Gastroesophageal sphincter (tissue), 4 donors: ENCODE measurements around the gene CDH4. TPM values are rescaled to one million over a fixed set of nuclear protein-coding genes. Genes with fewer than 3 reads are reported as not detected.

Experiments used
- ATAC-seq: fragments of 150-250 bp; one replicate; pipeline ENCODE4 v1.9.1; 2016; ENCODE audit warnings: mild to moderate bottlenecking, moderate library complexity
- H3K27ac ChIP-seq, 4 donors: fragments of 200-600 bp; sonication (generic) in 3 of 4; 1 replicate in 3 of 4; 2 replicates in 1 of 4; pipeline ENCODE4 v1.5.1; 2016 to 2019
- H3K27me3 ChIP-seq: fragments of 200-600 bp; sonication (generic); one replicate; pipeline ENCODE4 v1.5.1; 2019
- H3K36me3 ChIP-seq, 2 donors: fragments of 200-600 bp; sonication (generic); one replicate each; pipeline ENCODE4 v1.5.1; 2019; ENCODE audit warnings: control low read depth in 1 of 2
- H3K4me1 ChIP-seq, 3 donors: fragments of 200-600 bp; sonication (generic); 1 replicate in 2 of 3; 2 replicates in 1 of 3; pipeline ENCODE4 v1.5.1; 2016 to 2019; ENCODE audit warnings: control low read depth in 2 of 3
- H3K4me3 ChIP-seq, 2 donors: fragments of 200-600 bp; sonication (generic); one replicate each; pipeline ENCODE4 v1.5.1; 2019; ENCODE audit warnings: mild to moderate bottlenecking in 1 of 2, moderate library complexity in 1 of 2
- H3K9me3 ChIP-seq, 3 donors: fragments of 200-600 bp; sonication (generic); one replicate each; pipeline ENCODE4 v1.5.1; 2017 to 2019; ENCODE audit warnings: control low read depth in 2 of 3
- CTCF ChIP-seq, 4 experiments: fragments of 200-600 bp in 2 of 4; fragments of 450-650 bp in 2 of 4; sonication (generic) in 1 of 4; IDR thresholded peaks; one replicate each; pipeline ENCODE4 v1.5.1; 2017 to 2019; ENCODE audit warnings: antibody characterized with exemption in 4 of 4, mild to moderate bottlenecking in 2 of 4, moderate library complexity in 2 of 4
- EP300 ChIP-seq: sonication (generic); formaldehyde crosslinking; IDR thresholded peaks from one replicate; pipeline ENCODE4 v1.6.1; 2017; ENCODE audit warnings: antibody characterized with exemption, mild to moderate bottlenecking
- POLR2A ChIP-seq, 2 donors: fragments of 450-650 bp; IDR thresholded peaks; one replicate each; pipeline ENCODE4 v1.6.1; 2017; ENCODE audit warnings: antibody characterized with exemption in 2 of 2, mild to moderate bottlenecking in 2 of 2, moderate library complexity in 1 of 2
- POLR2AphosphoS5 ChIP-seq: sonication (generic); formaldehyde crosslinking; IDR thresholded peaks from one replicate; pipeline ENCODE4 v1.6.1; 2017; ENCODE audit warnings: antibody characterized with exemption
- WGBS, 2 donors: methylation state at CpG; one replicate each; pipeline ENCODE4 v1.1.5; 2018; ENCODE audit warnings: low coverage in 1 of 2; 5-methylcytosine and 5-hydroxymethylcytosine counted together
- total RNA-seq, 4 donors: library from RNA; depleted of rRNA; stranded (reverse); fragments of >200 nt; gene quantifications; one replicate each; pipeline ENCODE4 v1.1.0, GENCODE V29; 2016

The CDH4 gene
- total RNA-seq, 4 donors from 2014 or later, result under 0.01 to 1.5 (median 0.42) TPM; not detected in 1

DNA sequence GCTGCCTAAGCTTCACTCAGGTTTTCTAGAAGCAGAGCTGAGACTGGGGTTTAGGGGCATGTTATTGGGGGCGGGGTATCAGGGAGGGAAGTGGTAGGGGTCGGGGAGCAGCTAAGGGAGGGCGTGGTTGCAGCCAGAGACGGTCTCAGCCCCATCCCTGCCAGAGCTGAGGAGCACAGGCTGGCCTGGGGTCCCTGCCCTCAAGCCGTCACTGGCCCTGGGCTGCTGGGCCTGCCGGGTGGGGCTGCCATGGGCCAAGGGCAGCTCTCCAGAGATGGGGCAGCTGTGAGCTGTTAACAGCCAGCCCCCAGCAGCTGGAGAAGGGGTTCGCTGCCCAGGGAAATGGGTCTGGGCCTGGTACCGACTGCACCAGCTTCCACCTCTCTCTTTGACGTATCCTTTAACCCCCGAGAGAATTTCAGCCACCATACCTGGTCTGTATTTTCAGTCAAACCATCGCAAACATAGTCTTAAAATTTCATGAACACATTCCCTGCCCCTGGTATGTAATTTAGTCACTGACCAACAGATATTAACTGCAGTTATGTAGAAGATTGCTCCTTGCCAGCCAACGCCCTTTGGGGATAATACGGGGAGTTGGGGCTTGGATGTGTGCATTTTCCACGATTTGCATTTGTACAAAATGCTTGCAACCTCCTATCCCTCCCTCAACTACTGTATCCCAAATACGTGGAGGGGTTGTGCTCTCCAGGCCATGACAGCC is 560.2 kb downstream of the CDH4 start:
- no peaks in the 10 kb centered on the region for H3K4me1 ChIP-seq
- TF ChIP-seq EP300 (no peak), POLR2A (IDR thresholded peaks at IDR 0.05) (no peak), CTCF (IDR thresholded peaks at IDR 0.05) (no peak), POLR2AphosphoS5 (no peak)
- H3K36me3 ChIP-seq, result no peaks in the 10 kb centered on the region
- no peak for ATAC-seq
- H3K27me3 ChIP-seq, result peaks cover 17% of the 10 kb centered on the region
- WGBS, 2 donors, result 80 to 88% methylated on average over 2 to 8 of the region's 15 CpGs
- no peak overlapping the region for H3K27ac ChIP-seq
- no peaks in the 10 kb centered on the region for H3K9me3 ChIP-seq
- H3K4me3 ChIP-seq, result no peak overlapping the region

GRCh38 chr20:61812845-61813485 is 560.9 kb downstream of the CDH4 start:
- no peak for TF ChIP-seq POLR2AphosphoS5
- no peak for TF ChIP-seq EP300
- no peak for TF ChIP-seq CTCF (IDR thresholded peaks at IDR 0.05)
- TF ChIP-seq POLR2A (IDR thresholded peaks at IDR 0.05), result no peak
- no peaks in the 10 kb centered on the region for H3K9me3 ChIP-seq
- peaks cover 10% of the 10 kb centered on the region for H3K27me3 ChIP-seq
- H3K36me3 ChIP-seq, result no peaks in the 10 kb centered on the region
- H3K27ac ChIP-seq, result no peak overlapping the region
- H3K4me1 ChIP-seq, result no peaks in the 10 kb centered on the region
- H3K4me3 ChIP-seq, result no peak overlapping the region
- 42 to 67% methylated on average over 5 to 11 of the region's 14 CpGs for WGBS, 2 donors
- no peak for ATAC-seq

DNA sequence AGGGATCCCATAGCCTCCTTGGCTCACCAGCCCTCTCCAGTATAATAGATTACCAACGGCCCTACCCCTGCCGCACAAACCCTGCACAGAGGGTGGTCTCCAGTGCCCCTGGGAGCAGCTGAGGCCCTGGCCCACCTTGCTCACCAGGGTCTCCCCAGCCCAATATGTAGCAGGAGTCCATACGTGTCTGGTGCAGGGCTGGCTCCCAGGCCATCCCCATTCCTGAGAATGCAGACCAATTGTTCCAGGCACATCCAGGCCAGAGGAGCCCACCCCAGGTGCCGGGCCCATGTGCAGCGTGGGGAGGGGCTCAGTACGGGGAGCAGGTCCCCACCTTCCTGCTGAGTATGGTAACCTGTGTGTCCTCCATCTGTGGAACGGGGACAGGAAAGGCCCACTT is 561.7 kb downstream of the CDH4 start:
- Histone ChIP-seq H3K36me3 (no peaks in the 10 kb centered on the region), H3K4me1 (no peaks in the 10 kb centered on the region), H3K27ac (no peak overlapping the region), H3K27me3 (peaks cover 10% of the 10 kb centered on the region), H3K4me3 (no peak overlapping the region), H3K9me3 (no peaks in the 10 kb centered on the region)
- WGBS, 2 donors, result no CpG with 5 or more reads among the region's 7 CpGs
- ATAC-seq, result no peak
- TF ChIP-seq CTCF (IDR thresholded peaks at IDR 0.05), result no peak
- no peak for TF ChIP-seq POLR2AphosphoS5
- TF ChIP-seq POLR2A (IDR thresholded peaks at IDR 0.05), result no peak
- TF ChIP-seq EP300, result no peak

- no peaks in the 10 kb centered on the region for H3K9me3 ChIP-seq
- H3K27me3 ChIP-seq, result peaks cover 10% of the 10 kb centered on the region
- no peak overlapping the region for H3K4me3 ChIP-seq
- no peak overlapping the region for H3K27ac ChIP-seq
- no peak for ATAC-seq
- TF ChIP-seq EP300, result no peak
- no peak for TF ChIP-seq CTCF (IDR thresholded peaks at IDR 0.05)
- TF ChIP-seq POLR2AphosphoS5, result no peak
- no peak for TF ChIP-seq POLR2A (IDR thresholded peaks at IDR 0.05)
- no peaks in the 10 kb centered on the region for H3K4me1 ChIP-seq
- WGBS, 2 donors, result 81 to 88% methylated on average over 2 to 3 of the region's 11 CpGs
- no peaks in the 10 kb centered on the region for H3K36me3 ChIP-seq
These were observed 562.2 kb downstream of the CDH4 start for GRCh38 chr20:61814244-61814643.

- H3K4me1 ChIP-seq, result no peaks in the 10 kb centered on the region
- ATAC-seq, result no peak
- peaks cover 7% of the 10 kb centered on the region for H3K27me3 ChIP-seq
- WGBS, 2 donors, result 73 to 93% methylated on average over 3 to 6 of the region's 9 CpGs
- TF ChIP-seq CTCF (IDR thresholded peaks at IDR 0.05) (no peak), POLR2AphosphoS5 (no peak), POLR2A (IDR thresholded peaks at IDR 0.05) (no peak), EP300 (no peak)
- H3K36me3 ChIP-seq, result no peaks in the 10 kb centered on the region
- H3K9me3 ChIP-seq, result no peaks in the 10 kb centered on the region
- no peak overlapping the region for H3K27ac ChIP-seq
- no peak overlapping the region for H3K4me3 ChIP-seq
These were observed 562.7 kb downstream of the CDH4 start for GRCh38 chr20:61814726-61815125.
